Measurements from ENCODE around the gene TMEM256.

DNA sequence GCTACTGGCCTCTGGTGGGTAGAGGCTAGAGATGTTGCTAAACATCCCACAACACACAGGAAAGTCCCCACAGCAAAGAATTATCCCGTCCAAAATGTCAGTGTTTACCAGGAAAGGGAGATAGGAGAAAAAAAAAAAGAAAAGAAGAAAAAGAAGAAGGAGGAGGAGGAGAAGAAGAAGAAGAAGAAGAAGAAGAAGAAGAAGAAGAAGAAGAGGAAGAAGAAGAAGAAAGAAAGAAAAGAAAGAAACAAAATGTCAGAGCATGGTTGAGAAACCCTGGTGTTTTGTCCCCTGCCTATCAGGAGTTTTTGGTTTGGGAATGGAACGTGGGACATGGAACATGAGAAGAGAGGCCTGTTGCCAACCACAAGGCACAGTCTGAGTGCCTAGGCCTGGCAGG is 46.5 kb downstream of the TMEM256 start:
- TF ChIP-seq, protein P1, sequence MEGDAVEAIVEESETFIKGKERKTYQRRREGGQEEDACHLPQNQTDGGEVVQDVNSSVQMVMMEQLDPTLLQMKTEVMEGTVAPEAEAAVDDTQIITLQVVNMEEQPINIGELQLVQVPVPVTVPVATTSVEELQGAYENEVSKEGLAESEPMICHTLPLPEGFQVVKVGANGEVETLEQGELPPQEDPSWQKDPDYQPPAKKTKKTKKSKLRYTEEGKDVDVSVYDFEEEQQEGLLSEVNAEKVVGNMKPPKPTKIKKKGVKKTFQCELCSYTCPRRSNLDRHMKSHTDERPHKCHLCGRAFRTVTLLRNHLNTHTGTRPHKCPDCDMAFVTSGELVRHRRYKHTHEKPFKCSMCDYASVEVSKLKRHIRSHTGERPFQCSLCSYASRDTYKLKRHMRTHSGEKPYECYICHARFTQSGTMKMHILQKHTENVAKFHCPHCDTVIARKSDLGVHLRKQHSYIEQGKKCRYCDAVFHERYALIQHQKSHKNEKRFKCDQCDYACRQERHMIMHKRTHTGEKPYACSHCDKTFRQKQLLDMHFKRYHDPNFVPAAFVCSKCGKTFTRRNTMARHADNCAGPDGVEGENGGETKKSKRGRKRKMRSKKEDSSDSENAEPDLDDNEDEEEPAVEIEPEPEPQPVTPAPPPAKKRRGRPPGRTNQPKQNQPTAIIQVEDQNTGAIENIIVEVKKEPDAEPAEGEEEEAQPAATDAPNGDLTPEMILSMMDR (IDR thresholded peaks at IDR 0.05; ENCODE audit: extremely low read depth in 1 of 2, insufficient read depth in 1 of 2, low read depth in 1 of 2, low read length in 2 of 2): no peak
- TF ChIP-seq JUN (IDR thresholded peaks at IDR 0.05; ENCODE audit: borderline replicate concordance, insufficient read depth, insufficient read length, low read depth) (no peak), EZH2 (IDR thresholded peaks at IDR 0.05; ENCODE audit: borderline replicate concordance, low read depth, low read length, severe bottlenecking) (no peak), POLR2A (IDR thresholded peaks at IDR 0.05; ENCODE audit: low read depth, low read length) (no peak), POLR2AphosphoS5 (IDR thresholded peaks at IDR 0.05; ENCODE audit: insufficient read depth, low read depth, low read length) (no peak), MYC (IDR thresholded peaks at IDR 0.05; ENCODE audit: low read depth, low read length) (no peak), GATA2 (IDR thresholded peaks at IDR 0.05; ENCODE audit: insufficient read depth, insufficient read length, low read depth, low read length) (no peak)
- TF ChIP-seq, protein P2, sequence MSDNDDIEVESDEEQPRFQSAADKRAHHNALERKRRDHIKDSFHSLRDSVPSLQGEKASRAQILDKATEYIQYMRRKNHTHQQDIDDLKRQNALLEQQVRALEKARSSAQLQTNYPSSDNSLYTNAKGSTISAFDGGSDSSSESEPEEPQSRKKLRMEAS (IDR thresholded peaks at IDR 0.05; ENCODE audit: insufficient read depth, insufficient read length): no peak

Data from endothelial cell of umbilical vein (primary cell).